SK-N-SH (cell line): ENCODE data around the gene PALLD. TPM values are rescaled to one million over a fixed set of nuclear protein-coding genes. Genes with fewer than 3 reads are reported as not detected.

Experiments
- CTCF ChIA-PET: fragments of 300-600, 350-600 bp; formaldehyde crosslinking; extraction: SDS; loops from one replicate; lab custom pipeline; 2021; lab: Yijun Ruan, JAX
- POLR2A ChIA-PET: fragments of 350-600 bp; sonication (Branson Sonifier 250); formaldehyde crosslinking; extraction: SDS; loops from one replicate; lab custom pipeline; 2020; ENCODE audit warnings: antibody characterized with exemption, inconsistent platforms; lab: Yijun Ruan, JAX
- DNase-seq: peaks from one replicate; pipeline ENCODE4 v3.0.0; 2012
- H2AFZ ChIP-seq: fragments of 200-600 bp; sonication (generic); 2 replicates; pipeline ENCODE4 v1.8.1; 2016; ENCODE audit warnings: antibody characterized with exemption, mild to moderate bottlenecking, low read depth
- H3F3A ChIP-seq: fragments of 200-600 bp; sonication (generic); replicated peaks from 2 replicates; pipeline ENCODE3; 2016; ENCODE audit warnings: antibody characterized with exemption, mild to moderate bottlenecking; ENCODE audit not compliant: insufficient read depth
- H3K27ac ChIP-seq, 2 experiments: fragments of 200-500 bp in 1 of 2; fragments of 200-600 bp in 1 of 2; sonication (Bioruptor generic) in 1 of 2; sonication (generic), shearing (Covaris generic) in 1 of 2; 2 replicates each; pipeline versions ENCODE4 v1.5.1 to v1.6.1; 2014 to 2016; ENCODE audit warnings: low read depth in 2 of 2, inconsistent platforms in 1 of 2, low read length in 1 of 2, mild to moderate bottlenecking in 1 of 2, mixed read lengths in 1 of 2
- H3K27me3 ChIP-seq: fragments of 200-600 bp; sonication (generic), shearing (Covaris generic); 2 replicates; pipeline ENCODE4 v1.6.1; 2016; ENCODE audit warnings: mixed run types; ENCODE audit not compliant: insufficient read depth
- H3K36me3 ChIP-seq, 2 experiments: fragments of 200-500 bp in 1 of 2; fragments of 200-600 bp in 1 of 2; sonication (Bioruptor generic) in 1 of 2; sonication (generic) in 1 of 2; replicated peaks in 1 of 2; 2 replicates each; pipeline versions ENCODE3 to v1.5.1; 2014 to 2016; ENCODE audit warnings: low read length in 1 of 2, mild to moderate bottlenecking in 1 of 2; ENCODE audit not compliant: insufficient read depth in 2 of 2, control insufficient read depth in 1 of 2
- H3K4me1 ChIP-seq, 2 experiments: fragments of 200-500 bp in 1 of 2; fragments of 200-600 bp in 1 of 2; sonication (Bioruptor generic) in 1 of 2; sonication (generic), shearing (Covaris generic) in 1 of 2; 2 replicates each; pipeline versions ENCODE4 v1.5.1 to v1.6.1; 2014 to 2016; ENCODE audit warnings: low read depth in 1 of 2, low read length in 1 of 2, mixed run types in 1 of 2; ENCODE audit not compliant: insufficient read depth in 2 of 2, control insufficient read depth in 1 of 2
- H3K4me2 ChIP-seq: fragments of 200-600 bp; sonication (generic), shearing (Covaris generic); 2 replicates; pipeline ENCODE4 v1.6.1; 2017; ENCODE audit warnings: mixed run types
- H3K4me3 ChIP-seq, 2 experiments: fragments of 200-500 bp in 1 of 2; fragments of 200-600 bp in 1 of 2; sonication (Bioruptor generic) in 1 of 2; sonication (generic), shearing (Covaris generic) in 1 of 2; 2 replicates each; pipeline versions ENCODE4 v1.5.1 to v1.8.1; 2014 to 2016; ENCODE audit warnings: low read depth in 2 of 2, inconsistent platforms in 1 of 2, low read length in 1 of 2, mild to moderate bottlenecking in 1 of 2, mixed read lengths in 1 of 2, moderate library complexity in 1 of 2
- H3K79me2 ChIP-seq: fragments of 200-600 bp; sonication (generic); 2 replicates; pipeline ENCODE4 v1.8.1; 2017; ENCODE audit warnings: mild to moderate bottlenecking; ENCODE audit not compliant: insufficient read depth
- H3K9ac ChIP-seq: fragments of 200-600 bp; sonication (generic); 2 replicates; pipeline ENCODE4 v1.6.1; 2017; ENCODE audit warnings: mixed run types
- H3K9me2 ChIP-seq: fragments of 200-600 bp; sonication (generic); 2 replicates; pipeline ENCODE4 v1.6.1; 2017; ENCODE audit warnings: mixed run types
- H3K9me3 ChIP-seq: fragments of 200-600 bp; sonication (generic); 2 replicates; pipeline ENCODE4 v1.6.1; 2017; ENCODE audit warnings: mixed run types, mild to moderate bottlenecking, moderate library complexity
- H4K20me1 ChIP-seq: fragments of 200-600 bp; sonication (generic); 2 replicates; pipeline ENCODE4 v1.6.1; 2017; ENCODE audit warnings: mild to moderate bottlenecking, mixed run types; ENCODE audit not compliant: insufficient read depth
- ELF1 ChIP-seq: IDR thresholded peaks from 2 replicates; pipeline ENCODE4 v1.4.0; 2012
- EP300 ChIP-seq, 2 experiments: IDR thresholded peaks; 2 replicates each; pipeline versions ENCODE4 v1.4.0 to v1.6.1; 2012; ENCODE audit warnings: borderline replicate concordance in 1 of 2, low read depth in 1 of 2, low read length in 1 of 2
- FOSL2 ChIP-seq: IDR thresholded peaks from 2 replicates; pipeline ENCODE4 v1.4.0; 2012; ENCODE audit warnings: low read depth, mild to moderate bottlenecking, moderate library complexity, borderline replicate concordance
- FOXJ3 ChIP-seq: sonication (generic); formaldehyde crosslinking; IDR thresholded peaks from 2 replicates; pipeline ENCODE4 v1.5.1; 2020; ENCODE audit warnings: mild to moderate bottlenecking, missing genetic modification reagents
- JUND ChIP-seq: IDR thresholded peaks from 2 replicates; pipeline ENCODE4 v1.4.0; 2012
- MXI1 ChIP-seq: IDR thresholded peaks from 2 replicates; pipeline ENCODE4 v1.6.1; 2012; ENCODE audit warnings: mild to moderate bottlenecking, low read depth, low read length, improper control_type of control experiment
- NFIC ChIP-seq: IDR thresholded peaks from 2 replicates; pipeline ENCODE4 v1.4.0; 2012; ENCODE audit warnings: borderline replicate concordance
- NRF1 ChIP-seq: IDR thresholded peaks from 2 replicates; pipeline ENCODE4 v1.6.1; 2012; ENCODE audit warnings: low read depth, mild to moderate bottlenecking, low read length
- POLR2AphosphoS5 ChIP-seq: IDR thresholded peaks from 2 replicates; pipeline ENCODE4 v1.6.1; 2012; ENCODE audit warnings: low read depth, low read length
- RCOR1 ChIP-seq: fragments of 150-350 bp; IDR thresholded peaks from 2 replicates; pipeline ENCODE4 v1.6.1; 2017; ENCODE audit warnings: antibody characterized with exemption, low read length
- RFX5 ChIP-seq: IDR thresholded peaks from 2 replicates; pipeline ENCODE4 v1.6.1; 2012; ENCODE audit warnings: mild to moderate bottlenecking, improper control_type of control experiment, low read length
- RXRA ChIP-seq: IDR thresholded peaks from 2 replicates; pipeline ENCODE4 v1.4.0; 2012; ENCODE audit warnings: low read depth, mild to moderate bottlenecking, borderline replicate concordance
- SIN3A ChIP-seq: IDR thresholded peaks from 2 replicates; pipeline ENCODE4 v1.6.1; 2012; ENCODE audit warnings: low read depth, mild to moderate bottlenecking, low read length, moderate library complexity, borderline replicate concordance
- SMC3 ChIP-seq: IDR thresholded peaks from 2 replicates; pipeline ENCODE4 v1.6.1; 2012; ENCODE audit warnings: low read depth, low read length, improper control_type of control experiment
- TCF12 ChIP-seq: IDR thresholded peaks from 2 replicates; pipeline ENCODE4 v1.4.0; 2012
- TEAD4 ChIP-seq: IDR thresholded peaks from 2 replicates; pipeline ENCODE4 v1.4.0; 2012; ENCODE audit warnings: mild to moderate bottlenecking, borderline replicate concordance; ENCODE audit not compliant: insufficient read depth
- YY1 ChIP-seq: IDR thresholded peaks from 2 replicates; pipeline ENCODE4 v1.4.0; 2012; ENCODE audit warnings: low read depth, mild to moderate bottlenecking
- WGBS: methylation state at CpG from one replicate; pipeline ENCODE4 v1.1.6; 2017; ENCODE audit warnings: low lambda C conversion rate; 5-methylcytosine and 5-hydroxymethylcytosine counted together
- polyA plus RNA-seq, 3 experiments: library from polyadenylated mRNA; depleted of rRNA; stranded (reverse); fragments of >200 nt; gene quantifications; 2 replicates each; pipeline ENCODE4 v1.2.3, GENCODE V29; 2012
- TF ChIP-seq, protein P1 (sequence below): fragments of 150-350 bp; IDR thresholded peaks from 2 replicates; pipeline ENCODE4 v1.6.1; 2016; ENCODE audit warnings: mild to moderate bottlenecking, low read depth, low read length
- TF ChIP-seq, protein P2 (sequence below): IDR thresholded peaks from 2 replicates; pipeline ENCODE4 v1.6.1; 2012; ENCODE audit warnings: mild to moderate bottlenecking, low read depth, low read length, moderate library complexity
- TF ChIP-seq, protein P3 (sequence below): IDR thresholded peaks from 2 replicates; pipeline ENCODE4 v1.4.0; 2012; ENCODE audit warnings: low read depth, borderline replicate concordance
- TF ChIP-seq, protein P4 (sequence below): IDR thresholded peaks from 2 replicates; pipeline ENCODE4; 2012

Gene PALLD
- polyA plus RNA-seq, 1 of the 3 experiments (the other 2 are of a cell fraction) = 33.0 TPM

DNA sequence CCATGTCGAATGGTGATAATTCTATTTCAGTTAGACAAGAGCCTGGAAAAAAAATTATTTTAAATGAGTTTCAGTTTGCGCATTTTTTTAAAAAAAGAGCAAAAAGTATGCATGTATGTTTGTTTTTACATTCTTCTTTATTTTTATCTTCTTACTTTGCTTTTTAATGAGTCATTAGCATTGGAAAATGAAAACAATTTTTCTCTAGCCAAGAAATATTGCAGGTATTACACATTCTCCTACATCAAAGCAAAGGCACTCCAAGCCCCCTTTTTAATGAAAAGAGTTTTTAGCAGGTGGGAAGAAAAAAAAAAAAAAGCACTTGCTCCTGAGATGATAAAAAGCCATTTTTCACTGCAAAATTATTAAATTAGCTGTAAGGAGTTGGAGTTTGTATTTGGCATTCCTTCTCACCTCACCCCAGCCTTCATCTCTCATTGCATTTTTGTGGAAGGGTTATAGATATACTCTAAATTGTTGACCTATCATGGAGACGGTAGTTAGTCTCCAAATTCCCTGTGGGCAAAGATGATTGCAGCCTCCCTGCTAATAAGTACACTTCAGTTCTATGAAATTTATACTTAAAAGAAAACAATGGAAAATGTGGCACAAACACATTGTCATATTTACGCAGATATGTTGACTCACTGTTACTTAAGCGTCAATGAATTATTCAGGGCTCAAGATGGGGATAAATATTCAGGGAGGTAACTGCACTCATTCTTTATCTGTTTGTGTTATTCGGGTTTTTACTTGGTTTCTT is 43.8 kb downstream of the PALLD start:
- no peaks in the 10 kb centered on the region for H3K36me3 ChIP-seq
- peak overlapping the region; percentile 76; the same call in 1 of the 2 replicates for H2AFZ ChIP-seq
- H3K9me2 ChIP-seq = no peaks in the 10 kb centered on the region
- H3F3A ChIP-seq = peaks cover 17% of the 10 kb centered on the region
- H3K4me2 ChIP-seq = peak overlapping the region; percentile 69
- 60% methylated on average over 6 of the region's 6 CpGs for WGBS
- DNase-seq = no peak
- H3K79me2 ChIP-seq = no peaks in the 10 kb centered on the region
- H3K27ac ChIP-seq = peak overlapping the region; percentile 71 to 92; a peak in 3 of 4 replicates
- peak overlapping the region; percentile 63 for H3K9ac ChIP-seq
- POLR2A ChIA-PET = no interaction called here
- CTCF ChIA-PET = no interaction called here
- no peaks in the 10 kb centered on the region for H3K9me3 ChIP-seq
- H3K4me3 ChIP-seq = peak overlapping the region; percentile 9 to 33; a peak in 3 of 4 replicates
- no peak for TF ChIP-seq TCF12
- no peak for TF ChIP-seq ELF1
- no peak for TF ChIP-seq RFX5
- no peak for TF ChIP-seq TEAD4
- TF ChIP-seq SMC3 = no peak
- no peak for TF ChIP-seq RCOR1
- no peak for TF ChIP-seq MXI1
- H3K4me1 ChIP-seq = peaks cover 0 to 11% of the 10 kb centered on the region in 2 experiments; a peak in 3 of 4 replicates
- H3K27me3 ChIP-seq = no peaks in the 10 kb centered on the region
- H4K20me1 ChIP-seq = no peaks in the 10 kb centered on the region

DNA sequence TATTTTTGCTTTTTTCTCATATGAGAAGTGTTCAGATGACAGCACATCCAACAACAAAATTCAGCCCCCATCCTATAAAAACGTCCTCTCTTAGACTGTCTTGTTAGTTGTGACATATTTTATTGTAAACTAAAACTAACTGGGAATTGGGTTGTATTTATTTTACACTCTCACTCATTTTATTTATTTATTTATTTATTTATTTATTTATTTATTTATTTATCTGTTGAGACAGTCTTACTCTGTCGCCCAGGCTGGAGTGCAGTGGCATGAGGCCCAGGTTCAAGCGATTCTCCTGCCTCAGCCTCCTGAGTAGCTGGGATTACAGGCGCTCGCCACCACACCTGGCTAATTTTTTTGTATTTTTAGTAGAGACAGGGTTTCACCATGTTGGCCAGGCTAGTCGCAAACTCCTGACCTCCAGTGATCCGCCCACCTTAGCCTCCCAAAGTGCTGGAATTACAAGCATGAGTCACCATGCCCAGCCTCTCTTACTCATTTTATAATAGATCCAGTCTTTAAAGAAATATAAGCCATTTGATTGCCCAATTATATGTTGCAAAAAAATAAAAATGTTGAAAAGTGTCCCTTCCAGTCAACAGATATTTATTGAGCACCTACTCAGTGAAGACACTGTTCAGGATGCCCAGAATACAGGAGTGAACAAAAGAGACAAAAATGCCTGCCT is 44.6 kb downstream of the PALLD start:
- no peaks in the 10 kb centered on the region for H3K79me2 ChIP-seq
- peaks cover 18% of the 10 kb centered on the region for H3F3A ChIP-seq
- H2AFZ ChIP-seq = peak overlapping the region; percentile 5; the same call in 1 of the 2 replicates
- no peak overlapping the region for H3K4me3 ChIP-seq
- CTCF ChIA-PET = interaction anchor here (0.5 kb wide), 1 partner anchor 936 kb away, joined by 3 read pairs; no protein-coding TSS in a partner anchor
- H4K20me1 ChIP-seq = no peaks in the 10 kb centered on the region
- H3K27ac ChIP-seq = peak overlapping the region in 1 of 2 experiments; percentile 92; a peak in 3 of 4 replicates
- H3K27me3 ChIP-seq = no peaks in the 10 kb centered on the region
- 57% methylated on average over 7 of the region's 7 CpGs for WGBS
- no peak for DNase-seq
- POLR2A ChIA-PET = no interaction called here
- peak overlapping the region; percentile 63; the same call in 1 of the 2 replicates for H3K9ac ChIP-seq
- no peaks in the 10 kb centered on the region for H3K36me3 ChIP-seq
- H3K9me3 ChIP-seq = no peaks in the 10 kb centered on the region
- no peaks in the 10 kb centered on the region for H3K9me2 ChIP-seq
- H3K4me2 ChIP-seq = 0 out of 2 replicates have a peak overlapping the region, but pooled peaks have one; percentile 22
- peaks cover 0 to 17% of the 10 kb centered on the region in 2 experiments for H3K4me1 ChIP-seq
- TF ChIP-seq, protein P1, sequence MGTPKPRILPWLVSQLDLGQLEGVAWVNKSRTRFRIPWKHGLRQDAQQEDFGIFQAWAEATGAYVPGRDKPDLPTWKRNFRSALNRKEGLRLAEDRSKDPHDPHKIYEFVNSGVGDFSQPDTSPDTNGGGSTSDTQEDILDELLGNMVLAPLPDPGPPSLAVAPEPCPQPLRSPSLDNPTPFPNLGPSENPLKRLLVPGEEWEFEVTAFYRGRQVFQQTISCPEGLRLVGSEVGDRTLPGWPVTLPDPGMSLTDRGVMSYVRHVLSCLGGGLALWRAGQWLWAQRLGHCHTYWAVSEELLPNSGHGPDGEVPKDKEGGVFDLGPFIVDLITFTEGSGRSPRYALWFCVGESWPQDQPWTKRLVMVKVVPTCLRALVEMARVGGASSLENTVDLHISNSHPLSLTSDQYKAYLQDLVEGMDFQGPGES = no peak
- peak; percentile 51 for TF ChIP-seq JUND
- TF ChIP-seq, protein P2, sequence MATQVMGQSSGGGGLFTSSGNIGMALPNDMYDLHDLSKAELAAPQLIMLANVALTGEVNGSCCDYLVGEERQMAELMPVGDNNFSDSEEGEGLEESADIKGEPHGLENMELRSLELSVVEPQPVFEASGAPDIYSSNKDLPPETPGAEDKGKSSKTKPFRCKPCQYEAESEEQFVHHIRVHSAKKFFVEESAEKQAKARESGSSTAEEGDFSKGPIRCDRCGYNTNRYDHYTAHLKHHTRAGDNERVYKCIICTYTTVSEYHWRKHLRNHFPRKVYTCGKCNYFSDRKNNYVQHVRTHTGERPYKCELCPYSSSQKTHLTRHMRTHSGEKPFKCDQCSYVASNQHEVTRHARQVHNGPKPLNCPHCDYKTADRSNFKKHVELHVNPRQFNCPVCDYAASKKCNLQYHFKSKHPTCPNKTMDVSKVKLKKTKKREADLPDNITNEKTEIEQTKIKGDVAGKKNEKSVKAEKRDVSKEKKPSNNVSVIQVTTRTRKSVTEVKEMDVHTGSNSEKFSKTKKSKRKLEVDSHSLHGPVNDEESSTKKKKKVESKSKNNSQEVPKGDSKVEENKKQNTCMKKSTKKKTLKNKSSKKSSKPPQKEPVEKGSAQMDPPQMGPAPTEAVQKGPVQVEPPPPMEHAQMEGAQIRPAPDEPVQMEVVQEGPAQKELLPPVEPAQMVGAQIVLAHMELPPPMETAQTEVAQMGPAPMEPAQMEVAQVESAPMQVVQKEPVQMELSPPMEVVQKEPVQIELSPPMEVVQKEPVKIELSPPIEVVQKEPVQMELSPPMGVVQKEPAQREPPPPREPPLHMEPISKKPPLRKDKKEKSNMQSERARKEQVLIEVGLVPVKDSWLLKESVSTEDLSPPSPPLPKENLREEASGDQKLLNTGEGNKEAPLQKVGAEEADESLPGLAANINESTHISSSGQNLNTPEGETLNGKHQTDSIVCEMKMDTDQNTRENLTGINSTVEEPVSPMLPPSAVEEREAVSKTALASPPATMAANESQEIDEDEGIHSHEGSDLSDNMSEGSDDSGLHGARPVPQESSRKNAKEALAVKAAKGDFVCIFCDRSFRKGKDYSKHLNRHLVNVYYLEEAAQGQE = no peak
- peak; percentile 83 for TF ChIP-seq FOSL2
- TF ChIP-seq POLR2AphosphoS5 = no peak
- TF ChIP-seq FOXJ3 (CRISPR knock-in tag) = no peak
- TF ChIP-seq, protein P3, sequence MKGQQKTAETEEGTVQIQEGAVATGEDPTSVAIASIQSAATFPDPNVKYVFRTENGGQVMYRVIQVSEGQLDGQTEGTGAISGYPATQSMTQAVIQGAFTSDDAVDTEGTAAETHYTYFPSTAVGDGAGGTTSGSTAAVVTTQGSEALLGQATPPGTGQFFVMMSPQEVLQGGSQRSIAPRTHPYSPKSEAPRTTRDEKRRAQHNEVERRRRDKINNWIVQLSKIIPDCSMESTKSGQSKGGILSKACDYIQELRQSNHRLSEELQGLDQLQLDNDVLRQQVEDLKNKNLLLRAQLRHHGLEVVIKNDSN = no peak
- TF ChIP-seq NRF1 = no peak
- no peak for TF ChIP-seq YY1
- TF ChIP-seq, protein P4, sequence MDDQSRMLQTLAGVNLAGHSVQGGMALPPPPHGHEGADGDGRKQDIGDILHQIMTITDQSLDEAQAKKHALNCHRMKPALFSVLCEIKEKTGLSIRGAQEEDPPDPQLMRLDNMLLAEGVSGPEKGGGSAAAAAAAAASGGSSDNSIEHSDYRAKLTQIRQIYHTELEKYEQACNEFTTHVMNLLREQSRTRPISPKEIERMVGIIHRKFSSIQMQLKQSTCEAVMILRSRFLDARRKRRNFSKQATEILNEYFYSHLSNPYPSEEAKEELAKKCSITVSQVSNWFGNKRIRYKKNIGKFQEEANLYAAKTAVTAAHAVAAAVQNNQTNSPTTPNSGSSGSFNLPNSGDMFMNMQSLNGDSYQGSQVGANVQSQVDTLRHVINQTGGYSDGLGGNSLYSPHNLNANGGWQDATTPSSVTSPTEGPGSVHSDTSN = no peak
- no peak for TF ChIP-seq NFIC
- no peak for TF ChIP-seq EP300 (IDR thresholded peaks at IDR 0.05; ENCODE audit: borderline replicate concordance in 1 of 2, low read depth in 1 of 2, low read length in 1 of 2)
- no peak for TF ChIP-seq TEAD4
- no peak for TF ChIP-seq SIN3A
- TF ChIP-seq RXRA = peak; percentile 37; the same call in 1 of the 2 replicates
